HCT116 (cell line): ENCODE data around the gene RXFP4.

Experiments used
- EGR1 ChIP-seq: IDR thresholded peaks from 2 replicates; pipeline ENCODE4 v1.6.1; 2012; ENCODE audit warnings: low read depth
- EZH2 ChIP-seq: fragments of 200-600 bp; sonication (generic); IDR thresholded peaks from 2 replicates; pipeline ENCODE4 v1.6.1; 2017; ENCODE audit warnings: antibody characterized with exemption, mixed run types
- EZH2phosphoT487 ChIP-seq: fragments of 200-600 bp; IDR thresholded peaks from 2 replicates; pipeline ENCODE4 v1.6.1; 2018; ENCODE audit warnings: antibody characterized with exemption, borderline replicate concordance
- POLR2A ChIP-seq: IDR thresholded peaks from 2 replicates; pipeline ENCODE4 v1.7.0; 2011; ENCODE audit warnings: borderline replicate concordance; ENCODE audit not compliant: insufficient read depth, insufficient read length; ENCODE audit errors: extremely low read depth
- SIN3A ChIP-seq: IDR thresholded peaks from 2 replicates; pipeline ENCODE4 v1.6.1; 2012; ENCODE audit warnings: low read depth
- SP1 ChIP-seq: IDR thresholded peaks from 2 replicates; pipeline ENCODE4 v1.6.1; 2012; ENCODE audit warnings: low read depth
- TF ChIP-seq, protein P1 (sequence below), 3 experiments: fragments of 200-600 bp in 1 of 3; sonication (generic) in 1 of 3; IDR thresholded peaks in 2 of 3; conservative IDR thresholded peaks in 1 of 3; 2 replicates each; pipeline ENCODE4 v1.5.1; 2012 to 2017; ENCODE audit warnings: low read depth in 2 of 3, low read length in 2 of 3, antibody characterized with exemption in 1 of 3, borderline replicate concordance in 1 of 3, control low read depth in 1 of 3, mild to moderate bottlenecking in 1 of 3, mixed read lengths in 1 of 3, mixed run types in 1 of 3, moderate library complexity in 1 of 3; ENCODE audit not compliant: insufficient read depth in 1 of 3
- TF ChIP-seq, protein P2 (sequence below): IDR thresholded peaks from 2 replicates; pipeline ENCODE4 v1.6.1; 2012
- TF ChIP-seq, protein P3 (sequence below): IDR thresholded peaks from 2 replicates; pipeline ENCODE4 v1.6.1; 2011; ENCODE audit warnings: mild to moderate bottlenecking, low read length, moderate library complexity; ENCODE audit not compliant: insufficient replicate concordance; ENCODE audit errors: extremely low read depth

DNA sequence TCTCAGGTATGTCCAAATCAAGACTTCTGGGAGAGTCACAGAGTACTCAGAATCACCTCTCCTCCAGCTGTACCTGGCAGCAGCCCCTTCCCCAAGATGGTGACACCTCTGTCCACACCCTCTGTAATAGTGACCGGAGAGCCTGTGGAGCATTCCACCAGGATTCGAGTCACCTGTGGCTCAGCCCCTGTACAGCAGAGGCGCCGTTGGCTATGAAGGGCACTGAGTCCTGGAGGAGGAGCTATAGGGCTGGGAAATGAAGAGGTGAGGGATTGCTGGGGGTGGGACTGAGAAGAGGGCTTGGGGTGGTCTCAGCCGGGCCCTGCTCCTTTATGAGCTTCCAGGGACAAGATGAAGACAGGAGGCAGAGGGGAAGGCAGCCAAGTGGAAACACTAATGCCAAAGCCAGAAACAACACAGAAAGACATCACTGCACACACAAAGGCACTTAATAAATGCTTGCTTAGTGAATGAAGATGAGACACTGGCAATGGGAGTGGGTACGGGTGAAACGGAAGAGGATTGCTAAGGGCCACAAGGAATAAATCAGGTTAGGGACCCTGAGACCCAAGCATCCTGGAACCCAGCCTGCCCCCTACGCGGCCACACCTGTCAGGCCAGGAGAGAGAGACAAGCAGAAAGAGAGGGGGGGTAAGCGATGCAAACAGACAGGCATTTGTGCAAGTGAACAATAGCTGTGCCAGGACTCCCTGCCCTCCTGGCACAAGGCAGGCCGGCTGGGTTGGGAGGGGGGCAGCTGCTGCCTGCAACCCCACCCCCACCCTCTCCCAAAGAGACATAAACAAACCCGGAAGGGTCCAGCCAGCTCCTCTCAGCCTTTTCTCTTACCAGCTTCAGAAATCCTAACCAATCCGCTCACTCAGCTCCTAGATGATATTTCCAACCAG is 33.0 kb downstream of the RXFP4 start:
- no peak for TF ChIP-seq EZH2
- TF ChIP-seq, protein P1, sequence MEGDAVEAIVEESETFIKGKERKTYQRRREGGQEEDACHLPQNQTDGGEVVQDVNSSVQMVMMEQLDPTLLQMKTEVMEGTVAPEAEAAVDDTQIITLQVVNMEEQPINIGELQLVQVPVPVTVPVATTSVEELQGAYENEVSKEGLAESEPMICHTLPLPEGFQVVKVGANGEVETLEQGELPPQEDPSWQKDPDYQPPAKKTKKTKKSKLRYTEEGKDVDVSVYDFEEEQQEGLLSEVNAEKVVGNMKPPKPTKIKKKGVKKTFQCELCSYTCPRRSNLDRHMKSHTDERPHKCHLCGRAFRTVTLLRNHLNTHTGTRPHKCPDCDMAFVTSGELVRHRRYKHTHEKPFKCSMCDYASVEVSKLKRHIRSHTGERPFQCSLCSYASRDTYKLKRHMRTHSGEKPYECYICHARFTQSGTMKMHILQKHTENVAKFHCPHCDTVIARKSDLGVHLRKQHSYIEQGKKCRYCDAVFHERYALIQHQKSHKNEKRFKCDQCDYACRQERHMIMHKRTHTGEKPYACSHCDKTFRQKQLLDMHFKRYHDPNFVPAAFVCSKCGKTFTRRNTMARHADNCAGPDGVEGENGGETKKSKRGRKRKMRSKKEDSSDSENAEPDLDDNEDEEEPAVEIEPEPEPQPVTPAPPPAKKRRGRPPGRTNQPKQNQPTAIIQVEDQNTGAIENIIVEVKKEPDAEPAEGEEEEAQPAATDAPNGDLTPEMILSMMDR (IDR thresholded peaks at IDR 0.05 in 2 of 3, conservative IDR thresholded peaks at IDR 0.05 in 1 of 3; ENCODE audit: borderline replicate concordance in 1 of 3, insufficient read depth in 1 of 3, low read depth in 2 of 3, low read length in 2 of 3), result no peak
- TF ChIP-seq POLR2A, result no peak
- TF ChIP-seq SP1, result no peak
- TF ChIP-seq, protein P2, sequence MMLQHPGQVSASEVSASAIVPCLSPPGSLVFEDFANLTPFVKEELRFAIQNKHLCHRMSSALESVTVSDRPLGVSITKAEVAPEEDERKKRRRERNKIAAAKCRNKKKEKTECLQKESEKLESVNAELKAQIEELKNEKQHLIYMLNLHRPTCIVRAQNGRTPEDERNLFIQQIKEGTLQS, result no peak
- no peak for TF ChIP-seq SIN3A
- TF ChIP-seq, protein P3, sequence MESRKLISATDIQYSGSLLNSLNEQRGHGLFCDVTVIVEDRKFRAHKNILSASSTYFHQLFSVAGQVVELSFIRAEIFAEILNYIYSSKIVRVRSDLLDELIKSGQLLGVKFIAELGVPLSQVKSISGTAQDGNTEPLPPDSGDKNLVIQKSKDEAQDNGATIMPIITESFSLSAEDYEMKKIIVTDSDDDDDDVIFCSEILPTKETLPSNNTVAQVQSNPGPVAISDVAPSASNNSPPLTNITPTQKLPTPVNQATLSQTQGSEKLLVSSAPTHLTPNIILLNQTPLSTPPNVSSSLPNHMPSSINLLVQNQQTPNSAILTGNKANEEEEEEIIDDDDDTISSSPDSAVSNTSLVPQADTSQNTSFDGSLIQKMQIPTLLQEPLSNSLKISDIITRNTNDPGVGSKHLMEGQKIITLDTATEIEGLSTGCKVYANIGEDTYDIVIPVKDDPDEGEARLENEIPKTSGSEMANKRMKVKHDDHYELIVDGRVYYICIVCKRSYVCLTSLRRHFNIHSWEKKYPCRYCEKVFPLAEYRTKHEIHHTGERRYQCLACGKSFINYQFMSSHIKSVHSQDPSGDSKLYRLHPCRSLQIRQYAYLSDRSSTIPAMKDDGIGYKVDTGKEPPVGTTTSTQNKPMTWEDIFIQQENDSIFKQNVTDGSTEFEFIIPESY, result no peak
- TF ChIP-seq EZH2phosphoT487, result no peak
- TF ChIP-seq EGR1, result no peak
